H1 (cell line): ENCODE data around the gene CLIC2. TPM values are rescaled to one million over a fixed set of nuclear protein-coding genes. Genes with fewer than 3 reads are reported as not detected.

Source experiments
- CTCF ChIA-PET: fragments of 300-600 bp; sonication (Branson Sonifier 250); formaldehyde crosslinking; loops from one replicate; lab custom pipeline; 2021; ENCODE audit not compliant: partially characterized antibody; lab: Charles Lee
- POLR2A ChIA-PET: fragments of 300-600 bp; sonication (Branson Sonifier 250); formaldehyde crosslinking; loops from one replicate; lab custom pipeline; 2021; ENCODE audit warnings: inconsistent platforms; ENCODE audit not compliant: partially characterized antibody; lab: Charles Lee
- DNase-seq, 2 experiments: peaks; one replicate each; pipeline versions ENCODE4 v3.0.0 to v3.0.0-alpha.2; 2010 to 2022; ENCODE audit warnings: low spot score in 2 of 2, low read depth in 1 of 2, mixed read lengths in 1 of 2
- FAIRE-seq: peaks from 2 replicates; lab custom pipeline; 2011; peaks lifted over from hg19 to GRCh38; lab: Jason Lieb, UNC
- H2AFZ ChIP-seq: 2 replicates; pipeline ENCODE4 v1.8.1; 2012; ENCODE audit warnings: low read length, inconsistent platforms
- H2AK5ac ChIP-seq: 2 replicates; pipeline ENCODE4 v1.6.1; 2013; ENCODE audit warnings: low read depth, low read length
- H2BK120ac ChIP-seq: replicated peaks from 2 replicates; pipeline ENCODE3; 2013; ENCODE audit warnings: low read depth, low read length, inconsistent platforms
- H2BK12ac ChIP-seq: 2 replicates; pipeline ENCODE4 v1.6.1; 2013; ENCODE audit warnings: low read depth, low read length
- H2BK15ac ChIP-seq: 2 replicates; pipeline ENCODE4 v1.6.1; 2013; ENCODE audit warnings: low read length
- H2BK20ac ChIP-seq: 2 replicates; pipeline ENCODE4 v1.6.1; 2013; ENCODE audit warnings: low read length
- H2BK5ac ChIP-seq: 2 replicates; pipeline ENCODE4 v1.6.1; 2013; ENCODE audit warnings: low read depth, low read length
- H3K14ac ChIP-seq: 2 replicates; pipeline ENCODE4 v1.6.1; 2013; ENCODE audit warnings: inconsistent platforms; ENCODE audit not compliant: insufficient read length
- H3K18ac ChIP-seq: 2 replicates; pipeline ENCODE4 v1.6.1; 2013; ENCODE audit warnings: low read length; ENCODE audit errors: extremely low read depth
- H3K23ac ChIP-seq: 2 replicates; pipeline ENCODE4 v1.6.1; 2013; ENCODE audit warnings: inconsistent platforms; ENCODE audit not compliant: insufficient read length
- H3K23me2 ChIP-seq: 2 replicates; pipeline ENCODE4 v1.6.1; 2013; ENCODE audit warnings: low read depth, low read length
- H3K27ac ChIP-seq: 2 replicates; pipeline ENCODE4 v1.6.1; 2011; ENCODE audit warnings: low read depth, low read length, inconsistent platforms
- H3K27me3 ChIP-seq, 4 experiments: replicated peaks in 1 of 4; 1 replicate in 1 of 4; 2 replicates in 3 of 4; pipeline versions ENCODE4 v1.6.1 to v1.8.1; 2011 to 2013; ENCODE audit warnings: low read length in 3 of 4, mild to moderate bottlenecking in 3 of 4, inconsistent platforms in 2 of 4, mixed read lengths in 2 of 4, moderate library complexity in 1 of 4; ENCODE audit not compliant: control insufficient read depth in 3 of 4, insufficient read depth in 3 of 4; ENCODE audit errors: extremely low read depth in 1 of 4
- H3K36me3 ChIP-seq, 4 experiments: 2 replicates each; pipeline versions ENCODE4 v1.6.1 to v1.8.1; 2011 to 2013; ENCODE audit warnings: mild to moderate bottlenecking in 4 of 4, low read length in 3 of 4, moderate library complexity in 2 of 4, control low read depth in 1 of 4, inconsistent platforms in 1 of 4; ENCODE audit not compliant: insufficient read depth in 4 of 4, control insufficient read depth in 2 of 4
- H3K4ac ChIP-seq: replicated peaks from 2 replicates; pipeline ENCODE3; 2013; ENCODE audit warnings: low read length, low read depth, mixed read lengths, inconsistent platforms; ENCODE audit not compliant: insufficient read length
- H3K4me1 ChIP-seq, 4 experiments: replicated peaks in 1 of 4; 1 replicate in 1 of 4; 2 replicates in 3 of 4; pipeline versions ENCODE4 v1.6.1 to v1.8.1; 2011 to 2013; ENCODE audit warnings: low read length in 3 of 4, inconsistent platforms in 2 of 4, mixed read lengths in 1 of 4; ENCODE audit not compliant: insufficient read depth in 4 of 4, control insufficient read depth in 3 of 4
- H3K4me2 ChIP-seq, 2 experiments: 2 replicates each; pipeline versions ENCODE4 v1.6.1 to v1.8.1; 2011 to 2013; ENCODE audit warnings: low read depth in 2 of 2, low read length in 2 of 2, control low read depth in 1 of 2, inconsistent platforms in 1 of 2, mild to moderate bottlenecking in 1 of 2; ENCODE audit not compliant: insufficient read depth in 1 of 2
- H3K4me3 ChIP-seq, 4 experiments: fragments of 200-600, 300-600 bp in 1 of 4; sonication (generic), shearing (Covaris generic), sonication (Bioruptor Twin) in 1 of 4; 2 replicates each; pipeline versions ENCODE4 v1.5.1 to v1.8.1; 2011 to 2016; ENCODE audit warnings: low read length in 4 of 4, low read depth in 3 of 4, control low read depth in 2 of 4, inconsistent platforms in 2 of 4, mild to moderate bottlenecking in 2 of 4, mixed read lengths in 1 of 4, moderate library complexity in 1 of 4; ENCODE audit not compliant: insufficient read depth in 2 of 4; ENCODE audit errors: extremely low read depth in 1 of 4
- H3K56ac ChIP-seq: replicated peaks from 2 replicates; pipeline ENCODE3; 2013; ENCODE audit warnings: low read depth, mild to moderate bottlenecking, mixed read lengths, low read length, inconsistent platforms; ENCODE audit not compliant: insufficient read length
- H3K79me1 ChIP-seq: 2 replicates; pipeline ENCODE4 v1.6.1; 2013; ENCODE audit warnings: low read depth, low read length, control low read depth
- H3K79me2 ChIP-seq, 2 experiments: 2 replicates each; pipeline versions ENCODE4 v1.6.1 to v1.8.1; 2012 to 2013; ENCODE audit warnings: low read length in 2 of 2, mild to moderate bottlenecking in 2 of 2, inconsistent platforms in 1 of 2; ENCODE audit not compliant: insufficient read depth in 2 of 2, control insufficient read depth in 1 of 2
- H3K9ac ChIP-seq, 4 experiments: replicated peaks in 1 of 4; 1 replicate in 1 of 4; 2 replicates in 3 of 4; pipeline versions ENCODE4 v1.6.1 to v1.8.1; 2011 to 2013; ENCODE audit warnings: low read depth in 3 of 4, low read length in 3 of 4, control low read depth in 2 of 4, mild to moderate bottlenecking in 2 of 4, moderate library complexity in 2 of 4, inconsistent platforms in 1 of 4; ENCODE audit errors: extremely low read depth in 1 of 4
- H3K9me3 ChIP-seq, 2 experiments: 2 replicates each; pipeline versions ENCODE4 v1.6.1 to v1.8.1; 2012 to 2013; ENCODE audit warnings: mild to moderate bottlenecking in 2 of 2, moderate library complexity in 2 of 2, control low read depth in 1 of 2, inconsistent platforms in 1 of 2, low read depth in 1 of 2, low read length in 1 of 2, mixed read lengths in 1 of 2; ENCODE audit not compliant: insufficient read depth in 2 of 2
- H4K20me1 ChIP-seq, 2 experiments: replicated peaks in 1 of 2; 2 replicates each; pipeline versions ENCODE3 to v1.8.1; 2011 to 2013; ENCODE audit warnings: inconsistent platforms in 2 of 2, low read length in 2 of 2, mild to moderate bottlenecking in 1 of 2; ENCODE audit not compliant: insufficient read depth in 2 of 2, control insufficient read depth in 1 of 2
- H4K5ac ChIP-seq: 2 replicates; pipeline ENCODE4 v1.6.1; 2013; ENCODE audit warnings: low read length, low read depth, mixed read lengths, inconsistent platforms; ENCODE audit not compliant: insufficient read length
- H4K8ac ChIP-seq: 2 replicates; pipeline ENCODE4 v1.8.0; 2013; ENCODE audit warnings: mild to moderate bottlenecking, moderate library complexity, low read length, inconsistent platforms; ENCODE audit not compliant: insufficient read depth; ENCODE audit errors: extremely low read depth
- H4K91ac ChIP-seq: replicated peaks from 2 replicates; pipeline ENCODE3; 2013; ENCODE audit warnings: low read length, mixed read lengths, inconsistent platforms; ENCODE audit not compliant: insufficient read length
- ASH2L ChIP-seq: fragments of 200-600, 300-600 bp; sonication (generic); IDR thresholded peaks from one replicate; pipeline ENCODE4 v1.7.1; 2017; ENCODE audit warnings: low read length
- BACH1 ChIP-seq: IDR thresholded peaks from 2 replicates; pipeline ENCODE4 v1.6.1; 2012; ENCODE audit warnings: low read length, improper control_type of control experiment
- CBX5 ChIP-seq: fragments of 300-800, 300-1000 bp; sonication (generic); IDR thresholded peaks from 2 replicates; pipeline ENCODE4 v1.7.1; 2016; ENCODE audit warnings: antibody characterized with exemption, low read length, low read depth
- FOSL1 ChIP-seq: IDR thresholded peaks from 2 replicates; pipeline ENCODE4 v1.6.1; 2011; ENCODE audit warnings: mild to moderate bottlenecking, low read depth, low read length, moderate library complexity; ENCODE audit not compliant: insufficient read depth
- KDM4A ChIP-seq: IDR thresholded peaks from one replicate; pipeline ENCODE4 v1.7.1; 2012; ENCODE audit warnings: low read depth, mild to moderate bottlenecking, moderate library complexity, low read length, inconsistent platforms; ENCODE audit not compliant: severe bottlenecking
- RBBP5 ChIP-seq: IDR thresholded peaks from 2 replicates; pipeline ENCODE4 v1.7.1; 2012; ENCODE audit warnings: low read depth, mild to moderate bottlenecking, inconsistent platforms, low read length, moderate library complexity, borderline replicate concordance
- RXRA ChIP-seq: IDR thresholded peaks from 2 replicates; pipeline ENCODE4 v1.6.1; 2011; ENCODE audit warnings: low read depth, mild to moderate bottlenecking, low read length, moderate library complexity; ENCODE audit not compliant: insufficient read depth
- SP2 ChIP-seq: IDR thresholded peaks from 2 replicates; pipeline ENCODE4 v1.6.1; 2012; ENCODE audit warnings: mild to moderate bottlenecking, low read length, inconsistent platforms
- YY1 ChIP-seq: IDR thresholded peaks from 2 replicates; pipeline ENCODE4 v1.6.1; 2011; ENCODE audit warnings: low read depth, mild to moderate bottlenecking, low read length
- WGBS, 2 experiments: shearing (Covaris generic) in 1 of 2; methylation state at CpG; one replicate each; pipeline versions ENCODE4 v1.1.6 to v1.1.7; 2013 to 2015; ENCODE audit warnings: low lambda C conversion rate in 2 of 2, mixed read lengths in 2 of 2, inconsistent platforms in 1 of 2, low coverage in 1 of 2, missing lambda C conversion rate in 1 of 2; ENCODE audit not compliant: insufficient replicate concordance in 2 of 2, insufficient coverage in 1 of 2, insufficient read length in 1 of 2; ENCODE audit errors: extremely low coverage in 1 of 2, missing lambda C conversion rate in 1 of 2; 5-methylcytosine and 5-hydroxymethylcytosine counted together
- polyA plus RNA-seq, 7 experiments: library from polyadenylated mRNA; depleted of rRNA in 3 of 7; stranded (reverse) in 5 of 7; unstranded in 2 of 7; fragments of >200 nt in 5 of 7; fragments of 200-250 nt in 2 of 7; gene quantifications; 1 replicate in 5 of 7; 2 replicates in 1 of 7; 4 replicates in 1 of 7; pipeline versions ENCODE4 v1.2.1 to v1.2.3, GENCODE V29; 2011 to 2013; ENCODE audit warnings: missing spikeins in 2 of 7, mixed read lengths in 2 of 7
- total RNA-seq: library from RNA; stranded (reverse); fragmentation: NEBNext Ultra II Directional; extraction: Animal tissue kit (Norgen Biotek cat#: 25700); gene quantifications from 2 replicates; pipeline ENCODE4 v1.2.1, GENCODE V29; 2021

CLIC2 gene
- total and polyA plus RNA-seq, 2 of the 8 experiments (the other 6 are each of a cell fraction or from before 2014, with no cell fraction given) = 0.08 to 0.61 TPM

- no peak for DNase-seq
- H3K4ac ChIP-seq = no peak overlapping the region
- WGBS, 2 experiments = 82% methylated on average over 3 of the region's 3 CpGs; no CpG with 5 or more reads in 1 of the 2 experiments
- TF ChIP-seq YY1 = no peak
- no peak for TF ChIP-seq ASH2L
- no peak for TF ChIP-seq KDM4A
- no peak for TF ChIP-seq FOSL1
- no peak for TF ChIP-seq RBBP5
- no peak for TF ChIP-seq CBX5
- TF ChIP-seq BACH1 = no peak
- no peak for TF ChIP-seq SP2
- no peak for TF ChIP-seq RXRA
- H2BK120ac ChIP-seq = no peak overlapping the region
- H3K79me2 ChIP-seq = peaks cover 0 to 11% of the 10 kb centered on the region in 2 experiments; a peak in 2 of 4 replicates
- H3K23me2 ChIP-seq = no peaks in the 10 kb centered on the region; the same call in 1 of the 2 replicates
- no peak overlapping the region for H4K5ac ChIP-seq
- no peak overlapping the region for H3K4me3 ChIP-seq
- no peak overlapping the region for H3K27ac ChIP-seq
- no peak overlapping the region for H2AK5ac ChIP-seq
- H3K79me1 ChIP-seq = no peaks in the 10 kb centered on the region
- no peaks in the 10 kb centered on the region for H4K20me1 ChIP-seq
- H3K27me3 ChIP-seq = no peaks in the 10 kb centered on the region
- no peak overlapping the region for H4K91ac ChIP-seq
- no peak overlapping the region for H3K4me2 ChIP-seq
- H2BK20ac ChIP-seq = no peak overlapping the region
- no peak overlapping the region for H4K8ac ChIP-seq
- H3K4me1 ChIP-seq = no peaks in the 10 kb centered on the region; a peak in 1 of 7 replicates
- no peak overlapping the region for H2BK5ac ChIP-seq
- H3K14ac ChIP-seq = no peak overlapping the region
- H3K18ac ChIP-seq = no peak overlapping the region
- CTCF ChIA-PET = no interaction called here
- POLR2A ChIA-PET = no interaction called here
- H3K23ac ChIP-seq = no peak overlapping the region
- H3K36me3 ChIP-seq = no peaks in the 10 kb centered on the region
- no peak overlapping the region for H3K56ac ChIP-seq
- H2BK12ac ChIP-seq = no peak overlapping the region
- no peak overlapping the region for H2AFZ ChIP-seq
- no peak for FAIRE-seq
- H2BK15ac ChIP-seq = no peak overlapping the region
- no peak overlapping the region for H3K9ac ChIP-seq
- no peaks in the 10 kb centered on the region for H3K9me3 ChIP-seq
Measured at GRCh38 chrX:155259752-155260151, 74.7 kb downstream of the CLIC2 start.
